ENCODE results near the gene EPHA4.

Gene EPHA4

DNA sequence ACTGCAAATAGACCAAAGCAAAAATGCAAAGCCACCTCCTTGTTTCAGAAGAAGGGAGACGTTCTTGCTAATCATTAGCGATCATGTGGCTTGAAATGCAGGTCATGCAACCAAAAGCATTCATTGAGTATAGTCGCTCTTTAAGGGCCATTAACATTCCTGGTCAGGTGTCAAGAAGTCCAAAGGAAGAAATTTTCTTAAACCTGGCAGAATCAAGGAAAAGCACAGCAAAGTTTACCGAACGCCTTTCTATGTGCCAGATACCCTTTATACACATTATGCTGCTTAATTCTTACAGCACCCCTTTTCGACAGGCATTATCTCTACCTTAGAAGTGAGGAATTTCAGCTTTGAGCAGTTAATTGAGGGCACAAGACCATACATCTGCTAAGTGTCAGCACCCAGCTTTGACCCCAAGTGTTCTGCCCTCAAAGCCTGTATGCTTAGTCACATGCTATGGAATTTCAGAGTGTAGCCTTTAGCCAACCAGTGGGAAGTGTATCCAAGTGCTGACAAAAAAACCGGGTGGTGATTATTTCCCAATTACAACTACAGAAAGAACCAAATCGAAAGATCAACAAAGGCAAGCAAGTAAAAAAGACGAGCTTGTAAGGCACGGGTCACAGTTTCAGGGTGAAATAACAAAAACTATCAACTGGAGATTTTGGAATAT is 70.8 kb downstream of the EPHA4 start:
- no peak for DNase-seq

DNA sequence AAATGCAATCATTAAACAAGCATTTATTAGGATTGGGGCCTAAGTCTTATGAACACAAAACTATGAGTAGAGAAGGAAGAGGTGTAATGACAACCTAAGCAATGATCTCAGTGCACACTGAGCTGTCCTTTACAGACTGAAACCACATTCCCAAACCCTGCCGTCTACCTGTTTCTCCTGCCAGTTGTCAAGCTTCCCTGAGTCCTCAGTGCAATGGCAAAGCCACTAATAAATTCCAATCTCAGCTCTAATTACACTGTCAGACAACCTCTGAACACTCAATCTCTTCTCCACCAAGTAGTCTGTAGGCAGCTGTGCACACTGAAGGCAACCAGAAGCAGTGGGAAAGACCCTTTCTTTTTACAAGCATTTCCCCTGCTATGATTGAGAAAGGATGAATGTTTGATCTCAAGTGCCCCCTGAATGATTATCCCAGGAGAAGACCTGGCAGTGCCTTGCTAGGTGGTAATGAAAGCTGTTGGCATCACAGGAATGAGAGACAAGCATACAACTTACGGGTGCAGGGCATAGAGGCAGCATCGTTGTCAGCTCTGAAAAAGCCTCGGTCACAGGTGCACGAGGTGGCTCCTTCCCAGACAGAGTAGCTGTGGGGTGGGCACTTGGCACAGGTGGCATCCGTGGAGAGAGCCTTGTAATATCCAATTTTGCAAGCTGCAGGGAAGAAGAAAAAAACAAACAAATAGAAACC is 71.4 kb downstream of the EPHA4 start:
- DNase-seq = no peak

- DNase-seq = no peak
These were observed 76.4 kb downstream of the EPHA4 start for GRCh38 chr2:221495731-221496130.

GRCh38 chr2:221494556-221494955 is 77.5 kb downstream of the EPHA4 start:
- DNase-seq = no peak

DNA sequence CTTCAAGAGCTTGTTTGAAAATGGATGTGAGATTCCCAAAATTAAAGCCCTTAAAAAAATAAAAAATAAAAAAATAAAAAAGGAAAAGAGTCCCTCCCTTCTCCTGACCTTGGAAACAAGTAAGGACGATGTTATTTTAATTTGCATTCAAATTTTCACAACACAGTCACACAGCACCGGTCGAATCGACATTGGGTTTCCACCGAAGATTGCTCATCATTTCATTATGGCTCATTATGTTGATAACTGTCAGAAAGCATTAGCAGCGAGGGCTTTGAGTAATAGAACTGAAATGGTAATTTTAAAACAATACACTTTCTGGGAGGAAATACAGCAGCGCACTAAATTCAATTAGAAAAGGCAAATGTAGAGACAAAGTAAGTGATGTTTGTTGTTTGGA is 78.7 kb downstream of the EPHA4 start:
- DNase-seq = no peak

- no peak for DNase-seq
These were observed 79.5 kb downstream of the EPHA4 start for GRCh38 chr2:221492636-221493035.

DNA sequence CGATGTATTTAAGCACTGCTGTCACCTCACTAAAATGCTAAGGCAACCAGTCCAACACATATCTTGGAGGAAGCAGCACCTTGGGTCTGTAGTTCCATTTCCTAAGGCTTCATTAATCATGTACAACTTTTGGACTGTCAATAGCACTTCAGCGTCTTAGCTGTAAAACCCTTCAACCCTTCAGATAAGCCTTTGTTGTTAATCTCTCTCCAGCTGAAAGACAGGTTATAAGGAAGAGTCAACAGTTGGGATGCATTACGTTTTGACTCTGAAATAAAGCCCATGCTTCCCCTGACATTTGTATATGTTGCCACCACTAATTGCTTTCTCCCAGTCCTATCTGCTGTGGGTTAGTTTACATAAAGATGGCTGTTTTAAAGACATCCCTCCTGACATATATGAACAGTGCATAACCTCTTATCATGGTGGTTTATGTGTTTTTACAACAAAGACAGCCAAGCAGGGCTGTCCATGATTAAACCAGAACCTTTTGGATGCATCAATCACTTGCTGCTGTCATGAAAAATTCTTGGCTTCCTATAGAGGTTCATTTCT is 81.5 kb downstream of the EPHA4 start:
- no peak for DNase-seq

GRCh38 chr2:221488136-221488807 is 83.8 kb downstream of the EPHA4 start:
- no peak for DNase-seq

- no peak for DNase-seq
These were observed 86.0 kb downstream of the EPHA4 start for GRCh38 chr2:221486106-221486505.

DNA sequence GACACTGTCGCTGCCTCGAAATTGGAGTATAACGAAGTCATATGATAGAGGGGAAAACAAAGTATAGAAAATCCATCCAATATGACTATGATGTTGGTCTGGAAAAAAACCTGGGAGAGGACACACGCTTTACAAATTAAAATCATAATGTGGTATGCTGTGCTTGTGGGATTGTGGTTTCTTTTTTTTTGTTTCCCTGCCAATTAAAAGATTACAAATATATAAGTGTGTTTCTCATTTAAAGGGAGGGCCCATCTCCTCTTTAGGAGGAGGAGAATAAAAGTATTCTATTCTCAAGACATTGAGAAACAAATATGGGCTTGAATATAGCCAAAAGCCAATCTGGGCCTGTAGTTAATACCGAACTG is 86.6 kb downstream of the EPHA4 start:
- DNase-seq = no peak

GRCh38 chr2:221484761-221485502 is 87.2 kb downstream of the EPHA4 start:
- no peak for DNase-seq

GRCh38 chr2:221482666-221483455 is 89.2 kb downstream of the EPHA4 start:
- no peak for DNase-seq

- DNase-seq = no peak
These were observed 91.3 kb downstream of the EPHA4 start for GRCh38 chr2:221480821-221481220.

DNA sequence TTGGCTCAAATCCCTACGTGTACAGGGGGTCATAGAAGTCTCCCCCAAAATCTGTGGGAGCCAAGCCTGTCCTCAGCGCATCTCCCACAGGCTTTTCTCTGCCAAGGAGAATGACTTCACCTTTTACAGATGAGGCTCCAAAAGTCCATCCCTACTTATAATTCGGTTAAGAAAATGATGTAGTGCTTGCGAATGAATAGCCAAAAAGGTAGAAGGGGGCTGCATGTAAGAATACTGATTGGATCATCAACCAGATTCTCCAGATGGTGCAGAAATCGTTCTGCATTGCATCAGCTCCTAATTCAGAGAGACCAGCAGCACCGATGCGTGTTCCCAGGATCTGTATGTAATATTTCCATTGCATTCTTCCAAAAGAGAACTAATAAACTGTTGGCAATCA is 91.9 kb downstream of the EPHA4 start:
- no peak for DNase-seq

- DNase-seq = no peak
These were observed 93.6 kb downstream of the EPHA4 start for GRCh38 chr2:221478485-221478863.

GRCh38 chr2:221477714-221478484 is 94.2 kb downstream of the EPHA4 start:
- no peak for DNase-seq

GRCh38 chr2:221476195-221476594 is 95.9 kb downstream of the EPHA4 start:
- DNase-seq = no peak

DNA sequence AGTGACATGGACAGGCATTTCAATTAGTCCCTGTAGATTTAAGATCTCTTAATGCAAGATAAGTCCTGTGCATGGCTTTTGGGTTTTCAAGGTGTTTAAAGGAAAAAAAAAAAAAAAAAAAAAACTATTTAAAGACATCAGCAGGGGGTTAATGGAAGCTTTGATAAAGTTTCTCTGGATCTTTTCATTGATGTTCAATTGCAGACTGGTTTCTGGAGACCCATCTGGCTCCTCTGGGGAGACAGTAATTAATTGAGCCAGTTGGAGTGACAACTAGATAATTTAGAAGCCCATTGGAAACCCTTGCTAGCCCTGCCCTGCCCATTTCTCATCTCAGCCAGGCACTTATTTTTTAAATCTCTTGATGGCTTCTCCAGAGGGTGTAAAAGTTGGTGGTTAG is 98.7 kb downstream of the EPHA4 start:
- no peak for DNase-seq

GRCh38 chr2:221468317-221468716 is 103.8 kb downstream of the EPHA4 start:
- DNase-seq = no peak

DNA sequence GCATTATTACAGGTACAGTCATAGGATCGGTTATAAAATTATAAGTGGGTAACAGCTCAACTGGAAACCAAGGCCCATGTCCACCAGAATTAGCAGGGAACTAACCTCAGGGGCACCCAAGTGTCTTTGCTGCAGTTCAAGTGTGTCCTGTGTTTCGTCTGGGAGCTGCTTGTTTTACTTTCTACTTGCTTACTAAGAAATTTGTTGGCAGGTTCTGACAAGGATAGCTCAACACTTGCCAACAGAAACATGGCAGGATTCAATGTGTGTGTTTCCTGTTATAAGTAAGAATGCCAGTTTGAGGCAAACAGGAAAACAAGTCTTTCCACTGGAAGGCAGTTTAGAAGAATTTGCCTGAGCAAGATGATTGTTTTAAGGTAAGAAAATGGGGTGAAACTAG is 104.5 kb downstream of the EPHA4 start:
- DNase-seq = peak; percentile 10

DNA sequence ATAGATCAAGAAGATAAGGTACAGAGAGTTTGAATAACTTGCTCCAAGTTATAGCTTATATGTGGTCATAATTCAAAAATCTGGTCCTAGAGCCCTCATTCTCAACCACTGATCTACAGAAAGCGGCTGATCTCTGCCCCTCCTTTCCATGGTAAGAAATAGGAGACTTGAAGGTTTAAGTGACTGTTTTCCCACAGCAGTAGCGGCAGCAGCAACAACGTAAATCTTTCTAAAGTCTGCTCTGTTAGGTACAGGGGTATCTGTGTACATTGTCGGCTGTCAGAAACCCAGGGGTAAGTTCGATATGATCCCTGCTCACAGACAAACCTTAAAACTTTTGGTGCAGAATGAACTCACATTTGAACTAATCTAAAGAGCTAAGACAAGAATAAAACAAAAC is 105.4 kb downstream of the EPHA4 start:
- DNase-seq = no peak

- no peak for DNase-seq
These were observed 106.3 kb downstream of the EPHA4 start for GRCh38 chr2:221465776-221466175.

All from midbrain (tissue), 1 donor.